Stimulated activated CD8-positive, alpha-beta memory T cell treated with anti-CD3 and anti-CD28 coated beads, Interleukin-7, amount 100 ng/mL, for 24 hours (primary cell): Measurements from ENCODE around the gene KICS2.
"Not testable (repeated sequence)": the region's sequence is repeated elsewhere in the genome, so short reads cannot be mapped to it uniquely, and the experiment has no call there.

ENCODE experiments used
- DNase-seq: peaks from one replicate; pipeline ENCODE4 v3.0.0-alpha.2; 2020; ENCODE audit warnings: low read depth

The KICS2 gene

DNA sequence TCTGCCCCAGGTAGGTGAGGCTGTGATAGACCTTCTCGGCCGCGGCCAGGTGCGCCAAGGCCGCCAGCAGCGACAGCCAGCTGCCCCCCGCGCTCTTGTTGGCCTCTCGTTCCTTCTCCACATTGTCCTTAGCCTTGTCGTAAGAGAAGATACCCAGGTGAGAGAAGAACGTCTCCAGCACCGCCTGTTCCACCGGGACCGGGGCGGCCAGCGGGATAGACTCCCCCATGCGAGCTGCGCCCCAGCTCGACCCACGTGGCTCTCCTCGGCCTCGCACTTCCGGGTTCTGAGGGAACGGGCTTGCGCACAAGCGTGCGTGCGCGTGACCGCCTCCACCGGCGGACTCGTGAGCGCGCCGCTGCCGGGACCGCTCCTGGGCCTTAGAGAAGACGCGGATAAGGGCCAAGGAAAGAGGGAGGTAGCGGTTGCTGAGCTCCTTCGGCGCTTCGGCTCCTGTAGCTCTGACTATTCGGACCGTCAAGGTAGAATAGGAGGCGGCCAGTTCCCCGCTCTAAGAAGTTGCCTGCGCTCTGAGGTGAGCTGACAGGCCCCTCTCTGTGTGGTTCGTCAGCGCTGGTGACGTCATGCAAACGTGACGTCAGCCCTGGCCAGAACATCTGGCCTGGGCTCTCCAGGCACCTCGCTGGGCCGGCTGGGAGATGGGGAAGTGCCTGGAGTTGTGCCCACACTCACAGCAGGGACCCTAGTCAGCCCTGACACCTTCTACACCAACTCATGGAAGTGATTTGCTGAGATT is at the start of gene KICS2:
KICS2 (minus strand) TSS at position 288 of the 757 bp plus-strand sequence; CDS start at position 229, 59 bp downstream.
- DNase-seq, result peak; percentile 78

DNA sequence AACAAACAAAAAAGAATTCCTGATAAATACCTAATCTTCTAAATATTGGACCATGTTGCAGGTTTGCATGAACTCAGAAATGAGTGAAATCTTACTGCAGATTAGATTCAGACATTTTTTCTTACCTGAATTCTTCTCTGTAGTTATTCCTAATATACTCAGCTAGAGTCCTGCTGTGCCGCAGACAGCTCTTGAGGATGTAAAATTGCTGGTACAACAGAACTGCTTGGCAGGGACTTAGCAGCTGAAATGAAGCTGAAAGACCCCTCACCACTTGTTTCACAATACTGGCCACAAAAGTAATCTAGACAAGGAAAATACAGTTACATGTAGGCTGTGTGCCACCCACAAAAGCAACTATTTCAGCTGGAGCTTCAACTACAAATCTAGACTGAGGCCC is 48.3 kb upstream of the KICS2 start:
- no peak for DNase-seq

DNA sequence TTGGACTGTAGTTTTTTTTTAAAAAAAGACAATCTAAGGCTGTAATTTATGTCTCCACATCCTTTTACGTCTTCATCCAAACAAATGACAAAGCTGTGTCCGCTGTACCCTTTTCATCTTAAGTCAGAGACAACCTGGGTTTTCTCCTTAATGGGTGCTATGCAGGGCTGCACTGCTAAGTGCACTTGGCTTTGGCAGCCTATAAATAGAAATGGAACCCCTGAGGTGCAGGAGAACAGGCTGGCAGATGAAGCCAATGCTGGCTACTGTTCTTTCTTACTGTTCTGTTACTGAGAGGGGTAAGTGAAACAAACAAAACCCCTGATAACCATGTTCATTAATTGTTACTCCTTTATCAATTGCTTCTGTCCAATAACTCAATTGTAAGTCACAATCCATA is 47.1 kb upstream of the KICS2 start:
- DNase-seq, result no peak

DNA sequence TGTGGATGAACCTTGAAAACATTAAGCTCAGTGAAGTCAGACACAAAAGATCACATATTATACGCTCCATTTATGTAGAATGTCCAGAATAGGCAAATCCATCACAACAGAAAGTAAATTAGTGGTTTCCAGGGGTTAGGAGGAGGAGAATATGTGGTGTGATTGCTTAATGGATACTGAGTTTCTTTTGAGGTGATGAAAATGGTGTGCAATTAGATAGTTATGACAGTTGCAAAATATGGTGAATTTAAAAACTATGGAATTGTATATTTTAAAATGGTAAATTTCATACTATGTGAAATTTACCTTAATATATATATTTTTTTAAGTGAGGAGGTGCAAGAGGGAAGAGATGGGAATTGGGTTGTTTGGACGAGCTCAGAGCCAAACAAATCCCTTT is 46.3 kb upstream of the KICS2 start:
- DNase-seq, result no peak

DNA sequence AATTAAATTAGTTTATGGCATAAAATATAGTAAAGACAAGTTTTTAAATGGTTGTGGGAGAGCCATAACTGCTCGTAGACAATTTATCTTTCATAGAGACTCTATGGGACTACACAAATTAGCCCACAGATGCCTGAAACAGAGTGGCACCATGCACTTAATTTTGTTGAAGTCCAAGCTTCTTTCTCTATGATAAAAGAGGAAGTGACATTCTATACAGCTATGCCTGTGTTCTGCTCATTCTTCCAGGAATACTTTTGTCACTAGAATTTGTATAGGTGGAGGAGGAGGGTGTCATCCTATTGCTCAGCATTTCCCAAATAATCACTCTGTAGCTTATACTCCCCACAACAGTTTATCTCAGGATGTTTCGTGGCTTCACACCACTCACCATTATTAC is 43.7 kb upstream of the KICS2 start:
- DNase-seq, result no peak

DNA sequence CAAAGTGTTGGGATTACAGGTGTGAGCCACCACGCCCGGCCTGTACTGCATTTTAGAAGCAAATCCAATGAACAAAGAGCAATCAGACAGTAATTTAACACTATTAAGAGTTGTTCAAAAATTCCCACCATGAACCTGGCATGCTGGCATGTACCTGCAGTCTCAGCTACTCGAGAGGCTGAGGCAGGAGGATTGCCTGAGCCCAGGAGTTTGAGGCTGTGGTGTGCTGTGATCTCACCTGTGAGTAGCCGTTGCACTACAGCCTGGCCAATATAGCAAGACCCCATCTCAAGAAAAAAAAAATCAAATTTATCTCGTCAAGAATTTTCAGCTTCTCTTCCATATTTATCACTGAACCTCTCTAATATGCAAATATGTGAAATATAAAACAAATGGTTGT is 39.7 kb upstream of the KICS2 start:
- no peak for DNase-seq

DNA sequence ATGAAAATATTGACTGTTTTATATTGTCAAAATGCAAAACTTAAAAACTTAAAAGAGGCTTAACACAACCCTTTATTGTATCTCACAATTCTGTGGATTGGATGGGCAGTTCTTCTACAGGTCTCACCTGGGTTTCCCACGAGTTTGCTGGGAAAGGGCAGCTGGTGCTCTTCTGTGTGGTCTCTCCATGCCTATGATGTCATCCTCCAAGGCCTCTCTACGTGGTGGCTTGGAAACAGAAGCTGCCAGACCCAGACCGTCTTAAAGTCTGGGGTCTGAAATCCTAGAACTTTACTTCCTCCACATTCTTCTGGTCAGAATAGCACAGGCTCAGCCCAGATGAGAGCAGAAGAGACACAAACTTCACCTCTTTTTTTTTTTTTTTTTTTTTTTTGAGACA is 36.5 kb upstream of the KICS2 start:
- DNase-seq, result no peak

DNA sequence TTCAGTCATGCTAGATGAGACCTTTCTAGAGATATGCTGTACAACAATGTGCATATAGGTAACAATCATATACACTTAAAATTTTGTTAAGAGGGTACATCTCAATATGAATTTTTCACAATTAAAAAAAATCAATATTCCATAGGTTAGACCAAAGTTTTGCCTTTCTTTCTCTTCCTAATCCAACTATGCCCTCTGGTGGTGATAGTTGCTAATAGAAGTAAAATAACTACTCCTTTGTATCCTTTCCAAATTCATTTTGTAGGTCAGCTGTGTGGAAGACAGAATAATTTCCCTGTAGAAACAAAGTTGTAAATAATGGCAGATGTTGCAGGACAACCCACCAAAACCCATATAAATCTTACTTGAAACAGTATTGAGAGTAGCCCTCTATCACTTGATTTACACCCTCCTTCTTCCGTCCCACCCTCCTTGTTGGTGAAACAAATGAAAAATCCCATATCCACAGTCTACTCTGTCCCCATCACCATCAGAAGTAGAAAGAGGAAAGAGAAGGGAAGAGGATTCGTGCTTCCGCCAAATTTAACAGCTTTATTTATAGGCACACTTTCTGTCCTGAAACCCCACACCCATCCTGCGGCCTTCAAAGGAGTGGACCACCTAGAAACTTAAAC is 34.2 kb upstream of the KICS2 start:
- no peak for DNase-seq

DNA sequence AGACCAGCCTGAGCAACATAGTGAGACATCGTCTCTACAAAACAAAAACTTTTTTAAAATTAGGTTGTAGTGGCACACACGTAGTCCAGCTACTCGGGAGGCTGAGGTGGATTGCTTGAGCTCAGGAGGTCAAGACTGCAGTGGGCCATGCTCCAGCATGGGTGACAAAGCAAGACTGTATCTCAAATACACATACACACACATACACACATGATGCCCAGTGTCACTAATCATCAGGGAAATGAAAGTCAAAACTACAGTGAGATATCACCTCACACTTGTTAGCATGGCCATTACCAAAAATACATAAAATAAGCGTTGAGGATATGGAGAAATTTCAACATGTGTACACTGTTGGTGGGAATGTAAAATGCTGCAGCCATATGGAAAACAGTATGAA is 33.2 kb upstream of the KICS2 start:
- DNase-seq, result no peak

DNA sequence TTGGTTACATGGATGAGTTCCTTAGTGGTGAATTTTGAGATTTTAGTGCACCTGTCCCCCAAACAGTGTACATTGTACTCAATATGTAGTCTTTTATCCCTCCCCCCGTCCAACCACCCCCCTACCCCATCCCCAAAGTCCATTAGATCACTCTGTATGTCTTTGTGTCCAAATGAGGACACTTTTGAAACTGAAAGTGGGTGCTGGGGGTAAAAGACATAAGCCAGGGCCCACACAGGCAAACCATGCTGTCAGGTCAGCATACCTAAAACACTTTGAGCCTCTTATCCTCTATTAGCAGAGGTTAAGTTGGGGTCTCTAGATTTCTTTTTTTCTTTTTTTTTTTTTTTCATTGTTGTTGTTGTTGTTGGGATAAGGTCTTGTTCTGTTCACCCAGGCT is 31.3 kb upstream of the KICS2 start:
- no peak for DNase-seq

DNA sequence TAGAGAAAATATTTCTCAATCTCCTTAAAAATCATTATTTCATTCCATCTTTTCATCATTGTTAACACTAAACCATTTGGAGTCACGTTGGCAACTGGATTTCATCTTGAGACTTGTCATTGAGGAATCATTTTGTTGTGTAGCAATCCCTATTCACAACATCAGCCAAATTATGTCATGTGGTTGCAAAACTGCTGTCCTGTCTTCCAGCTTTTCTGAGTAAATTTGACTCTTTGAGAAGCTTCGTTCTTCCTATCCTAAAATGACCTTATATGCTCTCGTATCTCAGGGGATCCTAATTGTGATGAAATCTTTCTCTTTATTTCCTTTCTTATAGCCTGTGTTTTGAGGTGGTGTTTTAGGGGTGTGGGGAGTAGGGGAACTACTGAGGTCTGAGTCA is 30.6 kb upstream of the KICS2 start:
- DNase-seq, result no peak

DNA sequence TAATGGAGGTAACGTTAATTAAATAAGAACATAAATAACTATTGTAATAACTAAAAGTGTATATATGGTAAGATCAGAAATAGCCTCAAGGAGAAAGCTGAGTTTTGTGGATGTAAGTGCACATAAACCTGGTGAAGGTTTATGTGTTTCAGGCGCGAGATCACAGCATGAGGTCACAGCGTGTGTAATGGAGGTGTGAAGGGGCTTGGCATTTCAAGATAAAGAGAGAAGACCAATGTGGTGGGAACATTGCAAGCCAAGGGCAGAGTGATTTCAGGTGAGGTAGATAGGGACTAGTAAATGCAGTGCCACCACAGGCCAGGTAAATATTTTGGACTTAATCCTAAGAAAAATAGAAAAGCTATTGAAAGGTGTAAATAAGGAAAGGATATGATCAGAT is 21.7 kb upstream of the KICS2 start:
- no peak for DNase-seq

DNA sequence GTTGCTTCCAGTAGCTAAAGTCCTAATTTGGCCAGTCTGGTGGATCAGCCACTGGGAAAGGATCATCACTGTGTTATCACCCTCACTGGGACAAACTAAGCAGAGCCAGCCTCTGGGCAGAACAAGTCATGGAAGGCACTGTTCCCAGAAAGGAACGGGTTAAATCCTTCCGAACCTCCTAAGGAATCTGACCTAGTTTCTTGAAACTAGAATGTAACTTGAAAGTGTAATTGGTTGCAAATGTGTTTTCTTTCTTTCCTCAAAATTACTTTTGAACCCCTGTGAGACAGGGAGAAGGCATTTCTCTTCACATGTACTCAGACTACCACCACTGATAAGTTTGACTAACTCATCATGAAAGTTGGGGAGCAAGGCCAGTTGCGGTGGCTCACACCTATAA is 18.7 kb upstream of the KICS2 start:
- DNase-seq, result no peak

DNA sequence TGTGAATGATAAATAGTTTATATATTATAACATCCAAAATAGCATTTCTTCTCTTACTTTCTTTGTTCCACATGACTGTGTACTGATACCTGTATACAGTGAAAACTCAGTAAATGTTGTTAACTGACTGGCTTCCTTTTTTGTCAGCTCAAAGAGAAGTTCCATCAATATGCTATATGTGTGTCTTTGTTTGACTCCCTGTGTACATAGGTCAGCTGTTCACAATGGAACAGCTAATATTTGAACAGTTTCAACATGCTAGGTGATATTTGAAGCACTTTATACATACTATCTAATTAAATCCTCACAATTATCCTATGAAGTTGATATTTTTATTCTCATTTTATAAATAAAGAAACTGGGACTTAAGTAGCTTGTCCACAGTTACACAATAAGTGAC is 15.3 kb upstream of the KICS2 start:
- DNase-seq, result no peak

DNA sequence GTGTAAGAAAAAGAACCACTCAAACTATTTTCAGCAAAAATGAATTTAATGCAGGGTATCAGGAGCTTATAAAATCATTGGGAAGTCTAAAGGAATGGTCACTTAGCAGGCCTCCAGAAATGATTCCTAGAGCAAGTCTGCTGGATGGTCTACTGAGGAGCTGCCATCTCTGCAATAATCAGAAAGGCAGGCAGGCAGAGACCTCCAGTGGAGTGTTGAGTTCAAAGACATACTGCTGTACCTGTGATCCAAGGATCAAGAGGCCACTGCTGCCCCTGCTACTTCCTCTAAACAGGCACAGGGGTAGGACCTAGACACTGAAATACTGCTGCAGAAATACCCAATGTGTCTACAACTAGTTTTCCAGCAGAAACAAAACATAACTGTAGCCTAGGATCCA is 14.5 kb upstream of the KICS2 start:
- no peak for DNase-seq

DNA sequence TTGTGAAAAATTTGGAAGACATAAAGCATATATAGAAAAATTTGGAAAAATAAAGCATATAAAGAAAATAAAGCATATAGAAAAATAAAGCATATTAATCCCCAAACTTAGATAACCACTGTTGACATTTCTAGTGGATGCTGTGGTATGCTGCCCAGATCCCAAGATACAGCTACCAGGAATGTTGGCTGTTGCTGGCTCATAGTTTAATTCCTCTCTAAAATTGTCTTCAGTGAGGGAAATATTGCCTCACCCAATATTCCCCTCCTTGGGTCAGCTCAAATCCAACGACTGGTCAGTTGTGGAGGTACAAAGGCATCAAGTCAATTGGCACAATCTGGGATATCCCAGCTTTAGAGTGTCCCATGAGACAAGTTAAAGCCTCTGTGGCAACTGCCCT is 10.1 kb upstream of the KICS2 start:
- no peak for DNase-seq

DNA sequence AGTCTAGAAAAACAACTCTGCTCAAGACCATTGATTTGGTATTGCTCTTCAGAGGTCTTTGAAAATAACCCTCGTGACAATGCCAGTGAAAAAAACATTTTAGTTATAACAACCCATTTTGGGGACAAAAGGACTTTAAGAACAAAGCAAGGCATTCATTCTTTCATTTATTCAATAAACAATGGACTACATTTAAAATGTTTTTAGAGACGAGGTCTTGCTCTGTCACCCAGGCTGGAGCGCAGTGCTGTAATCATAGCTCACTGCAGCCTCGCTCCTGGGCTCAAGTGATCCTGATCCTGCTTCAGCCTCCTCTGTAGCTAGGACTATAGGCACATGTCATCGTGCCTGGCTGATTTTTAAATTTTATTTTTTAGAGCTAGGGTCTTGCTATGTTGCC is 7.7 kb upstream of the KICS2 start:
- DNase-seq, result no peak

DNA sequence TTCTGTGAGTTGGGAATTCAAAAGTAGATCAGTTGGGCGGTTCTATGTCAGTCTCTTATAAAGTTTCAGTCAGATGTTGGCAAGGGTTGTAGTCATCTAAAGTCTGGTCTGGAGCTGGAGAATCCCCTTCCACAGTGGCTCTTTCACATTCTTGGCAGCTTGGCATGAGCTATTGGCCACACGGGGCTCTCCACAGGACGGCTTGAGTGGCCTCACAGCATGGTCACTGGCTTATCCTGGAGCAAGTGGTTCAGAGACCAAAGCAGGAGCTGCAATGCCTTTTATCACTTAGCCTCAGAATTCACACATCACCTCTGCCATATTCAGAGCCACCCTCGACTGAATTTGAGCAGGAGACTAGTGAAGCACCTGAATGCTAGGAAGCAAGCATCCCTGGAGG is 7.1 kb upstream of the KICS2 start:
- DNase-seq, result no peak

DNA sequence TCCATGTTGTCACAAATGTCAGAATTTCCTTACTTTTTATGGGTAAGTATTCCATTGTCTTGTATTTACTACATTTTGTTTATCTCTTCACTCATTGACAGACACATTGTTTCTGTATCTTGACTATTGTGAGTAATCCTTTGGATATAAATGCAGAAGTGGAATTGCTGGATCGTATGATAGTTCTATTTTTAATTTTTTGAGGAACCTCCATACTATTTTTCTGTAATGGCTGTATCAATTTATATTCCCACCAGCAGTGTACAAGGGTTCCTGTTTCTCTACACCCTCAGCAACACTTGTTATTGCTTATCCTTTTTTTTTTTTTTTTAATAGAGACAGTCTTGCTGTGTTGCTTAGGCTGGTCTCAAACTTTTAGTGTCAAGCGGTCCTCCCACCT is 3.5 kb upstream of the KICS2 start:
- DNase-seq, result no peak

DNA sequence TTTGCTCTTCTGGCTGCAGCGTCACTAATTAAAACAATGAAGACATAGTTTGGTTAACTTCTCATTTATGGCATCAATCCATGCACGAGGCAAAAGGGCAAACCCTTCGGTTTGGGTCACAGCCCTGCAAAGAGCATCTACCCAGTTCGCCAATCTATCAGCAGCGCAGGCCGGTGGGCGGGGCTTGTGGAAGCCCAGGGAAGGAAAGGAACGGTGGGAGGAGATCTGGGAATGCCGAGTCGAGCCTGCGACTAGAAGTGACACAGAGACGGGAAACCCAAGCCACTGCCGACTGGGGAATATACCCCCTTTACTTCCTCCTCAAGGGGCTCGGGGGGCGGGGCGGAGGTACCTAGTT is 466 bp downstream of the KICS2 start:
- peak; percentile 33 for DNase-seq

DNA sequence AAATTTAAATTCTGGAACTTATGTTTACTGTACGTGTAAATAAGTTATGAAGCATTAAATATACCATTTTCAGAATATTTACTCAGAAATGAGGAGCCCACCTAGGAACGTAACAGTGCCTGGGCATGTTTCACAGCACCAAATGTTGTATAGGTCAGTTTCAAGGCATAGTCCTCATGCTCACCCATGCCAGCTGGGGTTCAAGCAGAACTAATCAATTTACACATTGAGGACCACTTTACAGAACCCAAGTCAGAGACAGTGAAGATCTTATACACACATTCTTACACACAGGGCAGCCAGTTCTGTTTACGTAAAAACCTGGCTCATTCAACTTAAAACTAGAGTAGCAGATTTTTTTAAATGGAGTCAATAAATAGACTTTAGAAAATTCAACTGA is 2.0 kb downstream of the KICS2 start:
- no peak for DNase-seq

DNA sequence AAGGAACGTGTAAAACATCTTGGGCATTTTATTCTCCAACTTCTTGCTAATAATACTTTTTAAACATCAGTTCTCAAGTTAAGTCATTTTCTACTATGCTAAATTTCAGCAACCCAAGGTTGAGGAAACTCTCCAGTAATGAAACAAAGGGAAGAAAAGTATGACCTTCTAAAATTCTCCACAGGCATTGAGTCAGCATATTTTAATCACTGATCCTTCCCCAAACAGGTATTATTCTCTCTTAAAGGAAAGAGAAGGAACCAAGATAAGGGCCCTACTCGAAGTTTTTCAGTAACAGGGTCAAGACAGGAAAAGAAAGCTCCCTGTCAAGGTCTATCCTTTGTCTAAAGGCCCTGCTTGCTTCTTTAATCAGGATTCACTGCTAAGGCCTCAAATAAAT is 3.0 kb downstream of the KICS2 start:
- DNase-seq, result no peak

DNA sequence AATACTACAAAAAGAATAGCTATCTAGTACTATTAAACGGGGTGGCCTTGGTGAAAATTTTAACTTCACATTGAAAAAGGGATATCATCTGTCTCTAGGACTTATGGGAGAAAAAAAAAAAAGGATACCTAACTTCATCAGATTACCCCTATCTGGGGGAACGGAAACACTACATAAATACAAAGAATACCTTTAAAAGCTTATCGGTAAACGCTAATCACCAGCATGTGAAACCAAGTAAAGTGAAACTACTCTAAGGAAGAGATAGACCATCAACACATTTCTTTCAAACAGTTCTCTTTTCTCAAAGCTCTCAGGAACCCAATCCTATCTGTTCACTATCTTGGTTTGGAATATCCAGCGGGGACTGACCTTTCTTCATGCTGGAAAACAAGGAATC is 3.5 kb downstream of the KICS2 start:
- DNase-seq, result no peak

DNA sequence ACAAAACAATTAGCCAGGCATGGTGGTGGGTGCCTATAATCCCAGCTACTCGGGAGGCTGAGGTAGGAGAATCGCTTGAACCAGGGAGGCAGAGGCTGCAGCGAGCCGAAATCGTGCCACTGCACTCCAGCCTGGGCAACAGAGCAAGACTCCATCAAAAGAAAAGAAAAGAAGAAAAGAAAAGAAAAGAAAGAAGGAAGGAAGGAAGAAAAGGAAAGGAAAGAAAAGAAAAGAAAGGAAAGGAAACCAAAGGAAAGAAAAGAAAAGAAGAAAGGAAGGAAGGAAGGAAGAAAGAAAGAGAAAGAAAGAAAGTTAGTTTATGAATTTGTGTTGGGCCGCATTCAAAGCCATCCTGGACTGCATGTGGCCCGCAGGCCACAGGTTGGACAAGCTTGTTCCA is 4.5 kb downstream of the KICS2 start:
- not testable (repeated sequence) for DNase-seq
